Stimulated activated CD4-positive, alpha-beta T cell treated with anti-CD3 and anti-CD28 coated beads, Interleukin-1b, Interleukin-23, amount 100 ng/mL, for 4 hours (primary cell): ENCODE results near the gene CEBPB.

Experiments used
- DNase-seq, 2 donors: peaks; one replicate each; pipeline ENCODE4 v3.0.0-alpha.2; 2020; ENCODE audit warnings: low read depth in 2 of 2

CEBPB gene

DNA sequence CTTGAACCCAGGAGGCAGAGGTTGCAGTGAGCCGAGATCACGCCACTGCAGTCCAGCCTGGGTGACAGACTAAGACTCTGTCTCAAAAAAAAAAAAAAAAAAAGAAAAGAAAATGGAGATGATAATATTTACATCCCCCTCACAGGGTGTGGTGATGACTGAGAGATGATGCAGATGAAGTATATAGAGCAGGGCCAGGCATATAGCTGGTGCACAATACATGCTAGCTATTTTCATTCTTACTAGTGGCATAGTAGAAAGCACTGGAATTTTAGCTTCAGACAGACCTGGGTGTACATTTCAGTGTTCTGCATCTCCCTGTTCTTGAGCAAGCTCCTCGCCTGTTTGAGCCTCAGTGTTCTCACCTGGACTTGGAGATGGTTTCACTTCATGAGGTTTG, 36.9 kb downstream of the CEBPB start:
- DNase-seq, result no peak

DNA sequence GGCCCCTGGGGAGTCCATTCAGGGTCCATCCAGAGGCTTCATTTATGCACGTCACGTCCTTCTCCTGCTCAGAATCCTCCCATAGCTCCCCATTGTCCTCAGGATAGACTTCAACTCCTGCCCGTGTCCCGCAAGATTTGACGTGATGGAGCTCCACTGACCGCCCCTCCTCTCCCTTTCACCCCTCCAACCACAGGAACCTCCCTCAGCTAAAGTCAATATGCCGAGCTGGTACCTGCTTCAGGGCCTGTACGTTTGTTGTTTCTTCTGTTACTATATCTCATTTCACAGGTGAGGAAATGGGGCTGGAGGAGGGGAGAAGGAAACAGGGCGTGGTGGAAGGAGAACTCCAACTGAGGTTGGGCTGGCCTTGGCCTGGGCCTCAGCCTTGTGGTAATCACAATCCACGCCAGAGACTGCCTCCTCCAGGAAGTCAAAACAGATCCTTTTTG, 38.6 kb downstream of the CEBPB start:
- DNase-seq, result no peak

DNA sequence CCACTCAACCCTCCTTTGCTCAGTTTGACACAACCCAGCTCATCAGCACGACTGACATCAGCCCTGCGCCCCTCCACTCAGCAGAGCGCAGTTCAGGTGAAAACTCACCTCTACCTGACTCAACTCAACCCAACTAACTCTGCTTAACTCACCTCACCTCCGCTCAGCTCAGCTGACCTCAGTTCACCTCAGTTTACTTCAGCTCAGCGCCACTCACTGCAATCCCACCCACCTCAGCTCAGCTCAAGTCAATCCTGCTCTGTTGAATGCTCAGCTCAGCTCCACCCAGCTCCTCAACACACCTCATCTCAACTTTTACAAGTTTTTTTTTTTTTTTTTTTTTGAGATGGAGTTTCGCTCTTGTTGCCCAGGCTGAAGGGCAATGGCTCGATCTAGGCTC, 39.6 kb downstream of the CEBPB start:
- DNase-seq, result no peak

DNA sequence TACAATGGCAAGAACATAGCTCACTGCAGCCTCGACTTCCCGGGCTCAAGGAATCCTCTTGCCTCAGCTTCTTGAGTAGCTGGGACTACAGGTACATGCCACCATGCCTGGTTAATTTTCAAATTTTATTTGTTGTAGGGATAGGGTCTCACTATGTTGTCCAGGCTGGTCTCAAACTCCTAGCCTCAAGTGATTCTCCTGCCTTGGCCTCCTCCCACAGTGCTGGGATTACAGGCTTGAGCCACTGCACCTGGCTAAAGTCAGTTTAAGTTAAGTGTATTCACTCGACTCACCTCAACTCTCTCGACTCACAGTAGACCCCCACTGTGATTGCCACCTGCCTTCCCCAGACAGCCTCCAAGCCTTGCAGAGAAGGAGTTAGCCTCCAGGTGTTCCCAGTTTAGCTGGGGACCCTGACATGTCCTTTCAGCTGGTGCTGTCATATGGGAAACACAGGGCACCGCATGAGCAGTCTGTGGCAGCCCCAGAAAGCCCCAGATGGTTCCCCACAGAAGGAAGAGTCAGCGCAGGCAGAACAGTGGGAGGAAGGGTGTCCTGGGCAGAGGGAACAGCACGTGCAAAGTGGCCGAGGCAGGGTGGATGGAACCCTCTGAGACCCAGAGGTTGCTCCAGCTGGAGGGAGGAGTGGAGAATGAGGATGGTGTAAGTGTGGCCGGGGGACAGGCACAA, 40.4 kb downstream of the CEBPB start:
- no peak for DNase-seq

- no peak for DNase-seq
Observed at GRCh38 chr20:50231854-50232253, 41.2 kb downstream of the CEBPB start.

GRCh38 chr20:50232651-50233324, 42.2 kb downstream of the CEBPB start:
- DNase-seq, result no peak

GRCh38 chr20:50233325-50234212, 42.9 kb downstream of the CEBPB start:
- no peak for DNase-seq

- DNase-seq, result no peak
Observed at GRCh38 chr20:50234288-50234687, 43.7 kb downstream of the CEBPB start.

DNA sequence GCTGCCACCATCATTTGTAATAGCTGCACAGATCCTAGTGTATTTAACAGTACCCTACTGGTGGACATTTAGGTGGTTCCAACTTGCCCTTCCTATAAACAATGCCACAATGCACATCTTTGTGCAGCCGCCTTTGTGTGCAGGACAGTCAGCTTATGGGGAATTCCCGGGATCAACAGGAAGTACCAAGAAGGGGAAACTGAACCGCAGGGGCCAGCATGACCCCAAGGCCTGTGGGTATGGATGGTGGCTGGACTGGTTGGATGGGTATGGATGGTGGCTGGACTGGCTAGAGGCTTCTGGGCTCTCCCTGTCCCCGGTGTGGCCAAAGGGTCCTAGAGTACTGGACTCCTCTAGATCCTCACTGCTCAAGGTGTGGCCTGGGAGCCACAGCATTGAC, 46.7 kb downstream of the CEBPB start:
- DNase-seq, result no peak

DNA sequence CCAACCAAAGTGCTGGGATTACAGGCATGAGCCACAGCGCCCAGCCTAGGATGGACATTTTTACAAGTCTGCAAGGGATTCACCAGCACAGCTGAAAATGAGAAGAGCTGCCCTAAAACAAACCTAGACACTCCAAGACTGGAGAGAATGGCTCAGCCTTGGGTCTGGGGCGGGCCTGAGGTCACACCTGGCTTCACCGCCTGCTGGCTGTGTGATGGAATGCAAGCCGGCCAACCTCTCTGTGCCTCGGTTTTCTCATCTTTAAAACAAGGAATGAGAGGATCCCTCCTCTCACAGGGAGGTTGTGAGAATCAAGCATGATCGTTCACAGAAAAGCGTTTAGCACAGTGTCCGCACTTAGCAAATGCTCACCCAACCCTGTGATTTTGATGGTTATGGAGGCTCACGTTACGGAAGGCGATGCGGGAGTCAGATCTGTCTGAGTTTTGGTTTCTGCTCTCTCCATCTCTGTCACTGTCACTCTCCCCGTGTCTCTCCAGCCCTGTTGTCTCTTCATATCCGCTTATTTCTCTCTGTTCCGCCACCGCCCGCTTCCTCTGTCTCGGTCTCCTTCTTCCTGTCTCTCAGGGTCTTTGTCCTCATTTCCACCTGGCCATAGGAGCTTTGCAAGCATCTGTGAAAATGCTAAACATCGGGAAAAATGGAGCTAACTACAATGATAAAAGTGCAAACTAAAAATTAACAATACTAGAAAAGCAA, 47.6 kb downstream of the CEBPB start:
- no peak for DNase-seq

DNA sequence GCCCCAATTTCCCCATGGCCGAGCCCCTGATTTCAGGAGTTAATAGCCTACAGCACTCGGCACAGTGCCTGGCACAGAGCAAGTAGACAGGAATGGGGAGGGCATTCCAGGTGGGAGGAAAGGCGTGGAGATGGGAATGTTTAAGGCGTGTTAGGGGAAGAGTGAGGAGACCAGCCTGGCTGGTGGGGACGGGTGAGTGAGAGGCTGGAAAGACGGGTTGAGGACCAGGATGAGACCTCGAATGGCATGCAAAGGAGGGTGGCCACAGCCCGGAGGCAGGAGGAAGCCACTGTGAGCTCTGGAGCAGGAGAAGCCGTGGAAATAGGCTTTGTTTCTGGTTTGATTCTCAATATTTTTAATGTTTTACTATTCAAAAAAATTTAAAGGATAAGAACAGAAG, 49.5 kb downstream of the CEBPB start:
- no peak for DNase-seq

- DNase-seq, result no peak
Observed at GRCh38 chr20:50242178-50242514, 51.5 kb downstream of the CEBPB start.
